Fibroblast of gingiva (primary cell): ENCODE results near the gene KCNK18.
"Not testable (repeated sequence)": the region's sequence is repeated elsewhere in the genome, so short reads cannot be mapped to it uniquely, and the experiment has no call there.

Source experiments
- DNase-seq: peaks from one replicate; pipeline ENCODE4 v3.0.0-alpha.2; 2011; ENCODE audit warnings: low read depth

The KCNK18 gene

GRCh38 chr10:117222552-117222951, 25.3 kb downstream of the KCNK18 start:
- DNase-seq = no peak

DNA sequence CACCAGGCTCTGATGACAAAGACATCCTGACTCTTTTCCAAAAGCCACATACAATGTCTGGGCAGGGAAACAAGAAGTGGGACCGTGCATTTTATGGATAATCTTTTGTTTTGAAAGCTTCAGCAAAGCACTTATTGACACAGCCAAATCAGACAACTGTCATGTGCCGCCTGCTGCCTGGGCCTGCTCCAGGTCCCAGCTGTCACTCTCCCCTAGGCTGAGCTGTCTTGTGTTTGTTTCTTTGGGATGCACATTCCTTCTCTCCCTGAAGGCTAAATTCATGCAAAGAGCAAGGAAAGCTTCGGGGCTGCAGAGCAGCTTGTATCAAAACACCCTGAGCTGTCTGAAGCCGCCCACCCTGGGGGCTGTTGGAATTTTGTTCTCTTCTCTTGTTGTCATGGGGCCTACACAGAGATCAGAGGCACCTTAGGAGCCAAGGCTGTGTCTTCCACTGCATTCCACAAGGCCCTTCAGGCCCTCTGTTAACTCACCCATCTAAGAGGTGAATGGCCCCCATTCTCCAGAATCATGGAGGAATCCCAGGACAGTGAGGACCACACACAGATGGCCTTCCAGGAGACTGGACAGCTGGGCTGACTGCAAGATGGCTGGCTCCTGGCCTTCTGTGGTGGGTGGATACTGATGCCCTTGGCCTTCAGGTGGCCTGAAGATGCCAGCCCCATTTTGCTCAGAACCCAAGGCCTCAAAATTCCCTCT, 25.8 kb downstream of the KCNK18 start:
- no peak for DNase-seq

DNA sequence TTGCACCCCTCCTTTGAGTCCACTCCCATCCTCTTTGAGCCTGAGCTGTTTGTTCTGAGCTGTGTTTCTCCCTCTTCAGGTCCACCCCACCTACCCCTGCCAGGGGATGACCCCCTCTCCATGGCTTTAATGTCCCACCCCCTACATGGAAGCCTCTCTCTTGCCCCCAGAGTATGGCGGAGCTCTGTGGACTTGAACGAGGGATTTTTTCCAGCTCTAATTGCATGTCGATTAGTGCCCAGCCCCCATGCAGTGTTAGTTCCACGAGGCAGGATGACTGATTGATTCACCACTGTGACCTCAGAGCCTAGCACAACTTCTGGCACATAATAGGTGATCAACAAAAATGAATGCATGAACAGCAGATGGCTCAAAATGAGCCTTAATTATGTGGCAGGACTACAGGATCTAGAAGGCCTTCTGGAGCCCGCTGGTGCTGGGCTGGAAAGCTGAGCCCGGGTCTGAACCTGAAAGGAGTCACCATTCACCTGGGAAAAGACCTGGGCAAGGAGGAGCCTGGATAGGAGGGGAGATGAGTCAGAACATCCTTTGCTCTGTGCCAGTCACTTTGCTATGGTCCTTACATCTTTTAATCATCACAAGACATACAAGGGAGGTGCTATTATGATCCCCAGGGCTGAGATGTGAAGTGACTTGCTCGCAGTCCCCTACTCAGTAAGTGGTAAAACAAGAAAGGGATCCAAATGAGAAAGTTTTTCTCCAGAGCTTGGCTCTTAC, 26.6 kb downstream of the KCNK18 start:
- no peak for DNase-seq

DNA sequence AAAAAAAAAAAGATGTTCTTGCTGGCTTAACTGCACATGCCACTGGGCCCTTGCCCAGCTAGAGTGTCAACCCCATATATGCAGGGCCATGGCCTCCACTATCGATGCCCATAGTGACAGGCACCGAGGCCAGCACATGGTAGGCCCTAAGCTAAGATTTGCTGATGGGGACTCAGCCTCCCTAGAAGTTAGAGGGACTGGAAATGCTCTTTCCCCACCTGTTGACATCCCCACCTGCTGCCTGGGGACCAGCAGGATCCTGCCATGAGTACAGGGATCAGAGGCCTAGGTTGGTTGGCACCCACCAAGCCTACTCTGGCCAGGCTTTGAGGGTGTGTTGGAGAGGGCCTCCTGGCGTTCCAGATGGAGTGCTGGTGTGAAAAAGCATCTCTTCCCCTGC, 27.6 kb downstream of the KCNK18 start:
- no peak for DNase-seq

GRCh38 chr10:117226813-117227451, 29.6 kb downstream of the KCNK18 start:
- DNase-seq = peak; percentile 6

GRCh38 chr10:117228210-117228609, 30.9 kb downstream of the KCNK18 start:
- DNase-seq = no peak

- not testable (repeated sequence) for DNase-seq
These were observed 32.8 kb downstream of the KCNK18 start for GRCh38 chr10:117230107-117230506.

- no peak for DNase-seq
These were observed 40.2 kb downstream of the KCNK18 start for GRCh38 chr10:117237401-117237991.

DNA sequence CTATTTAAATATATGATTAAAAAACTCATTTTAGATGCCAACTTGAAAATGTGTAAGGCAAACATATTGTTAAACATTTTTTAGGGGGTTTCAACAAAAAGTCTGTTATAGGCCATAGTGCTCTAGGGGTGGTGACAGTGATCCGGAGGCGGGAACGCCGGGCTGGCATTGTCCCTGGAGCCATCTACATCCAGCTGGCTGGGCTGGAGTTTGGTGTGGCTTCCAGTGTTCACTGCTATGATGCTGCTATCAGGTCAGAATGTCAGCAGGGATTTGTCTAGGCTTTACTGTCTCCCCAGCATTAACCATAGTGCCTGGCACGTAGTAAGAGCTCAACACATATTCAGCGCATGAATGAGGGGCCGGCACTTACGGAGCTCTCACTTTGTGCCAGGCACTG, 41.8 kb downstream of the KCNK18 start:
- no peak for DNase-seq

- no peak for DNase-seq
These were observed 42.7 kb downstream of the KCNK18 start for GRCh38 chr10:117239721-117240620.

DNA sequence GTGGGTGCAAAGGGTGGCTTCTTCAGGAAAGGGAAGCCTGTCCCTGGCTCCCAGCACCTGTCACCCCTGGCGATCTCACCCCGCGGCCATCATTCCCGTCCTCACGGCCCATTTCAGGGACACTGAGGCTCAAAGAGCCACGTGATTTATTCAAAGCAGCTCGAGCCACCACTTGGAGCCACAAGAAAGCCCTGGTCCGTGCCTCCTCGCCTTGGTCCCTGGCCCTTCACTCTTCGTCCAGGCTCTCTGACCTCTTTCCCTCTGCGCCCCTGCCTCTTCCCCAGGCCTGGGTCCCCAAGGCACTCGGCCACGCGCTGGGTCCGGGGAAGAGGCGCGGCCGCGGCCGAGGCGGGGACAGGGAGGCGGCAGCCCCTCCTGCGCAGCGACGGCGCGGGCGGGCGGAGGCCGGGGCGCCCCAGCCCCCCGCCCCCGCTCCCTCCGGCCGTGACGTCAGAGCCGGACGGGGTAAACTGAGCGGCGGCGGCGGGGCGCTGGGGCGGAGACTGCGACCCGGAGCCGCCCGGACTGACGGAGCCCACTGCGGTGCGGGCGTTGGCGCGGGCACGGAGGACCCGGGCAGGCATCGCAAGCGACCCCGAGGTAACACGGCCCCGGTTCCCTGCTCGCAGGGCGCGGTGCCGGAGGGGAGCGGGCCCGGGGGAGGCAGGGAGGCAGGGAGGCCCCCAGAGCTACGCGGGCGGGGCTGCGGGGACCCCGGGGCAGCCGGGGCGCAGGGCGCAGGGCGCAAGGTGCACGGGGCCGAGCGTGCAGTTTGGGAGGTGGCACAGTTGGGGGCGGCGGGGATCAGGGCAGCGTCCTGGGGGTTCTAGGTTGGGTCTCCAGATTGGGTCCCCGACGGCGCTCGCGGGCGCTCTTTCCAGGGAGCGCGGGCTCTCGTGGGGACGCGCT, 43.6 kb downstream of the KCNK18 start, which contains the start of gene SLC18A2:
Gene SLC18A2 (plus strand): TSS at position 494 of the 909 bp plus-strand sequence. CDS start 580 bp downstream, outside the sequence.
- no peak for DNase-seq

GRCh38 chr10:117241541-117242462, 44.5 kb downstream of the KCNK18 start:
- no peak for DNase-seq

DNA sequence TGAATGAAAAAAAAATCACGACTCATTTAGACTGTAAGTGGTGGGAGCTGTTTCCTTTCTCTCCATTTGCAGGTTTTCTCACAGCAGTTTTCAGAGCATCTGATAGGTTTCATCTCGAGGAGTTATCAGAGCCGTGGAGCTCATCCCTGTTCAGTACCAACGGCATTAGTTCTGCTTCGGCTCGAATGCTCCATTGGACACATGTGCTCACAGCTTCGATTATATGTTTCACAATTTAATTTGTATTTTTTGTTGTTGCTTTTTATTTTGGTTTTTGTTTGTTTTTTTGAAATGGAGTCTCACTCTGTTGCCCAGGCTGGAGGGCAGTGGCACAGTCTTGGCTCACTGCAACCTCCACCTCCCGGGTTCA, 45.2 kb downstream of the KCNK18 start:
- no peak for DNase-seq

DNA sequence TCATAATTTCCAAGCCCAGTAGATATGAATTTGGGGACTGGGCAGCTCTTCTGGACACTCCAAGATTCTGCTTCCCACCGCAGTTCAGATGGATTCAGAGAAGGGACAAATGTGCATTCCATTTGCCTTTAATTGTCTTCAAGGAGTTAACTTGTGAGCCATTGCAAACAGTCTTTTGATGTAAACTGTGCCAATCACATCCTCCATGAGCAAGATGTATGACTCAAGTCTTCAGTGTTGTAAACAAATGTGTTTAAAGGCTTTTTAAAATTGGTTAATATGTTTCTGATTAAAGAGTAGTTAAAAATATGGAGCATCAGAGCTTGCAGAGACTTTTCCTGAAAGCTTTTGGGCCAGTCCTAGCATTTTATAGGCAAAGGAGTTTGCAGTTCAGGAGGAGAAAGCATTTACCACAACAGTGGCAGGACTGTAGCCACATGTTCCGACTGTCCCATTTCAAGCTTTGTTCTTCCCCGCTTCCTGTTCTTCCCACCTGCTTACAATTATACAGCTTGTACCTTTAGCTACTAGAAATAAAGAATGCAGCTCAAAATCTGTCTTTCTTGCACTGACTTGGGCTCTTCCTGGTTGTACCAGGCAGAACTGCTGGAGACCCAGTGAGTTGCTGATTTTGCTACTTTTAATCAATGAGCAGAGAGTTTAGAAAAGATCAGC, 49.8 kb downstream of the KCNK18 start:
- peak; percentile 46 for DNase-seq

GRCh38 chr10:117248750-117249465, 51.6 kb downstream of the KCNK18 start:
- no peak for DNase-seq

DNA sequence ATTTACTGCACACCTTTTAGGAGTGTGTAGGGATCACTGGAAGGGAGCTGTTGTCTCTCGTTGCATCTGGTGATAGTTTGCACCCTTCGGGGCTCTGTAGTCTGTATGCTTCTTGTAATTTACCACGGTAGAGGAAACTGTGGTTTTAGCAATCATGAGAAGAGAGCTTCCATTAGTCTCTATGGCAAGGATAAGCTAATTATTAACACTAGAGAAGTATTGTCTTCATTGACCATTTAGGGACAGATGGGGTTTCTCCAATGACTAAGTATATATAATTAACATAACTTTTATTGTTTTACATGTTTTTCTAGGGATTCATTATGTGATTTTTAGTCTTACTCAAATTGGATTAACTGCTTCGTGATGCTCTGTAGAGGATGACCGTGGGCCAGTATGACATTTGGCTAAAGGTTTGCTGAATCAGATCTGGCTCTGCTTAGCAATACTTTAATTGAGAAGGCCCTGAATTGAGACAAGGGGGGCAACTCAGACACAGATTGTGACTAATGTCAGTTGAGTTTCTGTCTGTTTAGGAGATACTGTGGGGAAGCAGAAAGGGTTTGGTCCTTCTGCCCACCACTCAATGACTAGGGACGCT, 52.3 kb downstream of the KCNK18 start:
- no peak for DNase-seq

- no peak for DNase-seq
These were observed 53.1 kb downstream of the KCNK18 start for GRCh38 chr10:117250411-117250810.

- DNase-seq = no peak
These were observed 56.6 kb downstream of the KCNK18 start for GRCh38 chr10:117253908-117254307.
